ENCODE results near the gene NMUR1.

NMUR1 gene

DNA sequence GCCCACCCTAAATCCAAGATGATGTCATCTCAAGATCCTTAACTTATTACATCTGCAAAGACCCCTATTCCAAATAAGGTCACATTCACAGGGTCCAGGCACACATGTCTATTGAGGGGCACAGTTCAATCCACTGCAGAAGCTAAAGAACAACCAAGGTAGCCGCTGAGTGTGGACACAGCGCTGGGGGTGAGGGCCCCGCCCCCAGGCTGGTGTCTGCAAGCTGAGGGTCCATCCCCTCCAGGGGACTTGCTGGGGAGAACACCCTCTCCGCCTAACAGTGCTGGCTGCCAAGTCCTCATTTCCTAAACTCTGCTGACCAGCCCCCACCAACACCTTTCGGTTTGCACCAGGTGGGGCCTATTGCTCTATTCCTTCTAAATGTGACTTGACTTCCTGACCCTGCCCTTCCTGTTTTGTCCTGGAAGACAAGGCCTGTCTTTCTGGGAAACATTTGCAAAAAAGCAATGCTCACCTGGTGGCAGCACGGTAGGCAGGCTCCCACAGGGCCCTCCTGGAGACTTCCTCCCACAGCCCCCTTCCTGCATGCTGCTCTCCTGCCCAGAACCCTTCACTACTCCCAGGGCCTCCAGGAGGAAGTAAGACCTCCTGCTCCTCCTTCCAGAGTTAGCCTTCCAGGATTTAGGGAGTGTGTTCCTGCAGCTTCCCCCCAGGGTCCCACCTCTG is 38.0 kb upstream of the NMUR1 start:
- TF ChIP-seq POLR2AphosphoS5 (IDR thresholded peaks at IDR 0.05; ENCODE audit: low read depth, low read length): no peak
- TF ChIP-seq FOXP2 (optimal IDR thresholded peaks at IDR 0.05; ENCODE audit: borderline replicate concordance, extremely low read depth, extremely low read length, insufficient read depth): no peak
- no peak for TF ChIP-seq TAF1 (IDR thresholded peaks at IDR 0.05; ENCODE audit: borderline replicate concordance, insufficient read depth, low read length)
- TF ChIP-seq, protein P1, sequence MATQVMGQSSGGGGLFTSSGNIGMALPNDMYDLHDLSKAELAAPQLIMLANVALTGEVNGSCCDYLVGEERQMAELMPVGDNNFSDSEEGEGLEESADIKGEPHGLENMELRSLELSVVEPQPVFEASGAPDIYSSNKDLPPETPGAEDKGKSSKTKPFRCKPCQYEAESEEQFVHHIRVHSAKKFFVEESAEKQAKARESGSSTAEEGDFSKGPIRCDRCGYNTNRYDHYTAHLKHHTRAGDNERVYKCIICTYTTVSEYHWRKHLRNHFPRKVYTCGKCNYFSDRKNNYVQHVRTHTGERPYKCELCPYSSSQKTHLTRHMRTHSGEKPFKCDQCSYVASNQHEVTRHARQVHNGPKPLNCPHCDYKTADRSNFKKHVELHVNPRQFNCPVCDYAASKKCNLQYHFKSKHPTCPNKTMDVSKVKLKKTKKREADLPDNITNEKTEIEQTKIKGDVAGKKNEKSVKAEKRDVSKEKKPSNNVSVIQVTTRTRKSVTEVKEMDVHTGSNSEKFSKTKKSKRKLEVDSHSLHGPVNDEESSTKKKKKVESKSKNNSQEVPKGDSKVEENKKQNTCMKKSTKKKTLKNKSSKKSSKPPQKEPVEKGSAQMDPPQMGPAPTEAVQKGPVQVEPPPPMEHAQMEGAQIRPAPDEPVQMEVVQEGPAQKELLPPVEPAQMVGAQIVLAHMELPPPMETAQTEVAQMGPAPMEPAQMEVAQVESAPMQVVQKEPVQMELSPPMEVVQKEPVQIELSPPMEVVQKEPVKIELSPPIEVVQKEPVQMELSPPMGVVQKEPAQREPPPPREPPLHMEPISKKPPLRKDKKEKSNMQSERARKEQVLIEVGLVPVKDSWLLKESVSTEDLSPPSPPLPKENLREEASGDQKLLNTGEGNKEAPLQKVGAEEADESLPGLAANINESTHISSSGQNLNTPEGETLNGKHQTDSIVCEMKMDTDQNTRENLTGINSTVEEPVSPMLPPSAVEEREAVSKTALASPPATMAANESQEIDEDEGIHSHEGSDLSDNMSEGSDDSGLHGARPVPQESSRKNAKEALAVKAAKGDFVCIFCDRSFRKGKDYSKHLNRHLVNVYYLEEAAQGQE (IDR thresholded peaks at IDR 0.05; ENCODE audit: insufficient read depth in 1 of 2, low read depth in 2 of 2, low read length in 2 of 2): no peak

DNA sequence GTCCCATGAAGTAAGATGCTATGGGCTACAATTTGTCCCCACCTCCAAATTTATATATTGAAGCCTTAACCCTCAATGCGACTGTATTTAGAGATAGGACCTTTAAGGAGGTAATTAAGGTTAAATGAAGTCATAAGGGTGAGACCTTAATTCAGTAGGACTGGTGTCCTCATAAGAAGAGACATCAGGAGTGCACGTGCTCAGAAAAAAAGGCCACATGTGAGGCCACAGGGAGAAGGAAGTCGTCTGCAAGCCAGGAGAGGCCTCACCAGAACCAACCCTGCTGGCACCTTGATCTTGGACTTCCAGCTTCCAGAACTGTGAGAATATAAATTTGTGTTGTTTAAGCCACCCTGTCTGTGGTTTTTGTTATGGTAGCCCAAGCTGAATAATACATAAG is 36.9 kb upstream of the NMUR1 start:
- TF ChIP-seq POLR2AphosphoS5 (IDR thresholded peaks at IDR 0.05; ENCODE audit: low read depth, low read length) (no peak), TAF1 (IDR thresholded peaks at IDR 0.05; ENCODE audit: borderline replicate concordance, insufficient read depth, low read length) (no peak)
- TF ChIP-seq, protein P1 (IDR thresholded peaks at IDR 0.05; ENCODE audit: insufficient read depth in 1 of 2, low read depth in 2 of 2, low read length in 2 of 2): no peak

DNA sequence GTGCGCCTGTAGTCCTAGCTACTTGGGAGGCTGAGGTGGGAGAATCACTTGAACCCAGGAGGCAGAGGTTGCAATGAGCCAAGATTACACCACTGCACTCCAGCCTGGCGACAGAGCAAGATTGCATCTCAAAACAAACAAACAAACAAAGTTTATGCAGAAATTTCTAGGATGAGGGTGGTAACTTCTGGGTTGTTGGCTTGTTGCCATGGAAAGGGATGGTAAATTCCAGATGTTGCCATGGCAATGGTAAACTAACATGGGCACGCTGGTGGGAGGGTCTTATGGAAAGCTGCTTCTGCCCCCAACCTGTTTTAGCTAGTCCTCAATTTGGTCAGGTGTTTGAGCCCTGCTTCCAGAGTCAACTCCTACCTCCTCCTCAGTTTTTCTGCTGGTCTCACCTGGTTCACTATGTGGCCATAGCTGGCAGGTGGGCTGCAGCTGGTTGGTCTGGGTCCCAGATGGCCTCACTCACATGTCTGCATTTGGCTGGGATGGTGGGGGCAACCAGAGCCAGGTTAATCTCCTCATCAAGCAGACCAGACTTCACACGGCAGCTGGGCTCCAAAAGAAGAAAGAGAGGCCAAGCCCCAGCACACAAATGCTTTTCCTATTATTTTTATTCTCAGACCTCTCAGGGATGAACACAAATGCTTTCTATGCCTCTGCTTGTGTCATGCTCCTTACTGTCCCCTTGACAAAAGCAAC is 35.8 kb upstream of the NMUR1 start:
- TF ChIP-seq, protein P1 (IDR thresholded peaks at IDR 0.05; ENCODE audit: insufficient read depth in 1 of 2, low read depth in 2 of 2, low read length in 2 of 2): no peak
- TF ChIP-seq TAF1 (IDR thresholded peaks at IDR 0.05; ENCODE audit: borderline replicate concordance, insufficient read depth, low read length): no peak
- no peak for TF ChIP-seq SIN3A (IDR thresholded peaks at IDR 0.05; ENCODE audit: borderline replicate concordance, insufficient read depth, low read length)
- no peak for TF ChIP-seq POLR2AphosphoS5 (IDR thresholded peaks at IDR 0.05; ENCODE audit: low read depth, low read length)
- no peak for TF ChIP-seq FOXP2 (optimal IDR thresholded peaks at IDR 0.05; ENCODE audit: borderline replicate concordance, extremely low read depth, extremely low read length, insufficient read depth)

DNA sequence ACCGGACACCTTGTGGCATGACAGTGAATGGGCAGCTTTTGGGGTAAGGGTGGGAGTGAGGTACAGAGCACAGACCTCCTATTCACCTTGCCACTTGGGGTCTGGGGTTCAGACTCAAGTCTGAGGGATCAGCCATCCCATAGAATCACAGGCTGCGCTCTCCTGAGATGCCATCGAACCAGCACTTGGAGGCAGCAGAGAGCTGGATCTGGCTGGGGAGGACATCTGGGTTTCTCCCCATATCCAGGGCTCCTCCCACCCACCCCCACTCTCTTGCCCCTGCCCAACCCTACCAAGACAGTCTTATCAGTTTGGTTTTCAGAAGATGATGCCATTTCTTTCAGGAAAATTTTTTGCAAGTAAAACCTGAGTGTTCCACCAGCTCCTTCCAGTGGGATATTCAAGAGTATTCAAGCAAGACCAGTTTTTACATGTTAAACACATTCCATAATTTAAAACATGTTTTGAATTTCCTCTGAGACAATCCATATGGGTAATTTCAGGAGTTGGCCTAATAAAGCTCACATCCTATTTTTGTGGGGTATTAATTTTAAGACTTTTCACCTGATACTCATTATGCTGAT is 33.2 kb upstream of the NMUR1 start:
- TF ChIP-seq SIN3A (IDR thresholded peaks at IDR 0.05; ENCODE audit: borderline replicate concordance, insufficient read depth, low read length) (no peak), FOXP2 (optimal IDR thresholded peaks at IDR 0.05; ENCODE audit: borderline replicate concordance, extremely low read depth, extremely low read length, insufficient read depth) (no peak)
- TF ChIP-seq, protein P1 (IDR thresholded peaks at IDR 0.05; ENCODE audit: insufficient read depth in 1 of 2, low read depth in 2 of 2, low read length in 2 of 2): no peak
